ENCODE measurements around the gene UPB1.

UPB1 gene

DNA sequence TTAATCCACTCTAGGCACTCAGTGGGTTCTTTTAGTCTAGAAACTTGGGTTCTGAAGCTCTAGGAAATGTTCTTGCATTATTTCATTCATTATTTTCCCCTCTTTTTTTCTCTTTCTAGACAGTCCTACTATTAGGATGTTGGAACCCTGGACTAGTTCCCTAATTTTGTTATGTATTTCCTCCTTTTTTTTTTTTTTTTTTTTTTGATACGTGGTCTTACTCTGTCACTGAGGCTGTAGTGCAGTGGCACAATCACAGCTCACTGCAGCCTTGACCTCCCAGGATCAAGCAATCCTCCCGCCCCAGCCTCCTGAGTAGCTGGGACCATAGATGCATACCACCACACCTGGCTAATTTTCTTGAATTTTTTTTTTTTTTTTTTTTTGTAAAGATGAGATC lies 9.4 kb downstream of the UPB1 start:
- TF ChIP-seq CTCF (conservative IDR thresholded peaks at IDR 0.05) = no peak

DNA sequence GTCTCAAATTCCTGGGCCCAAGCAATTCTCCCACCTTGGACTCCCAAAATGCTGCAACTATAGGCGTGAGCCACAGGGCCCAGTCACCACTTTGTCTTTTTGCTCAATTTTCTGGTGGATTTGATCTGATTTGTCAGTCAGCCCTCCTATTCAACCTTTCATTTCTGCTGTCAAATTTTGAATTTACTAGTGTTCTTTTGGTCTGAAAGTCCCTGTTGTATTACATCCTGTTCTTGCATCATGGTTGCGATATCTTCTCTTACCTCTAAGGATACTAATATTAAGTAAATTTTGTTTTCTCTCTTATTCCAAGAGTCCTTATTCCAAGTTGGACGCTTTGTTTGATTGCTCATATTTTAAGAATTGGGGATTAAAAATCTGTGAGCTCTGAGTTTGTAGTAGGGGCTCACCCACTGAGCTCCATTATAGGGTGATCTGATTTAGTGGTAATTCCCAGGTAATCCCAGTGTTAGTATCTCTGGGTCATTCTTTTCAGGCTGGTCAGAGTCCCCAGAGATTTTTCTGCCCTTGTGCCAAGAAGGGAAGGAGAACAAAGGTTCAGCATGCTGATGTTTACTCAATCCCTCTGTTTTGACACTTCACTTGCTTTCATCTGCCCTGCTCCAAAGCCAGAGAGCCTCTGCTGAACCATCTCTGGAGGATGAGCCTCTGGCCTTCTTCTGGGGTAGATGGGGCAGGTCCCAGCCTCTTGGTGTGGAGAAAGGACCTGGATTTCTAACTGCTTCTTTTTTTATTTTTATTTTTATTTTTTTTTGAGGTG lies 10.0 kb downstream of the UPB1 start:
- no peak for TF ChIP-seq CTCF (conservative IDR thresholded peaks at IDR 0.05)
- H3K27ac ChIP-seq = no peak overlapping the region

More for the DNA sequence above, 9.4 kb downstream of the UPB1 start:
- H3K27ac ChIP-seq = no peak overlapping the region

DNA sequence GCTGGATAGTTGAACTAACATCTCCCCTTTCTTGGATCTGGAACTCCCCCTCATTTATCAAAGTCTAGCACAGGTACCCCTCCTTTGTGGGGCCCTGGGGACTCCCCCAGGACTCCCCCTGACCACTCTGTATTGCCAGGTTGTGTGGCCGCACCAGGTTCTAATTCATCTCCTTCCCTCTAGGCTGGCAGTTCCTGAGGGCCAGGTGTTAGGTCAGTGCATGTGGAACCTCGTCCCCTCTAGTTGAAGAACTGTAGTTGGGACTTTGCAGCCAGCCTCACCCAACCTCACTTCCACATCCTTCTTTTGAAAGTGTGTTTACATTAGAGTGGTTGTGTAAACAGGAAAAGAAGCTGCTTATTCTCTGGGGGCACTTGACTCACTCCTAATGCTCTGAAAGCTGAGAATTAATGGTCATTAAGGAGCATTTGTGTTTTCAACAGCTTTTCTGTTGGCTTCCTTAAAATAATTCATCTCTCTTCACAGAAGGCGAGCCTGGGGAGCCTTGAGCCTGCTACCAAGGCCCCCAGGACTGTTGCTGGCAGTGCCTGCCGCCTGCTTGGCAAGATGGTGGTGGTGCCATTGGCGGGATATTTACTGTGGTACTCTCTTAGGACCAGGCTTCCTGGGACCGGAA lies 11.8 kb downstream of the UPB1 start:
- H3K27ac ChIP-seq = no peak overlapping the region
- TF ChIP-seq CTCF (conservative IDR thresholded peaks at IDR 0.05) = no peak

- no peak for TF ChIP-seq CTCF (conservative IDR thresholded peaks at IDR 0.05)
- no peak overlapping the region for H3K27ac ChIP-seq
These were observed 12.6 kb downstream of the UPB1 start for GRCh38 chr22:24507716-24508115.

GRCh38 chr22:24510637-24511625 lies 15.8 kb downstream of the UPB1 start:
- peak overlapping the region; percentile 50 for H3K27ac ChIP-seq
- TF ChIP-seq CTCF (conservative IDR thresholded peaks at IDR 0.05) = no peak

GRCh38 chr22:24512043-24512442 lies 16.9 kb downstream of the UPB1 start:
- H3K27ac ChIP-seq = no peak overlapping the region
- TF ChIP-seq CTCF (conservative IDR thresholded peaks at IDR 0.05) = no peak
